Ascending aorta (tissue), 2 donors: ENCODE measurements around the gene SIGMAR1. TPM values are rescaled to one million over a fixed set of nuclear protein-coding genes. Genes with fewer than 3 reads are reported as not detected.
"Not testable (repeated sequence)": the region's sequence is repeated elsewhere in the genome, so short reads cannot be mapped to it uniquely, and the experiment has no call there.

Source experiments
- DNase-seq, 2 donors: peaks; one replicate each; pipeline ENCODE4 v3.0.0-alpha.2; 2019; ENCODE audit warnings: low spot score in 2 of 2
- H3K27ac ChIP-seq, 2 donors: fragments of 200-600 bp; sonication (generic); one replicate each; pipeline ENCODE4 v1.5.1; 2016 to 2017; ENCODE audit warnings: mild to moderate bottlenecking in 1 of 2
- H3K27me3 ChIP-seq: fragments of 200-600 bp; sonication (generic); one replicate; pipeline ENCODE4 v1.5.1; 2017
- H3K36me3 ChIP-seq, 2 donors: fragments of 200-600 bp; sonication (generic); one replicate each; pipeline ENCODE4 v1.5.1; 2016
- H3K4me1 ChIP-seq, 2 donors: fragments of 200-600 bp; sonication (generic); one replicate each; pipeline ENCODE4 v1.5.1; 2016 to 2017; ENCODE audit warnings: mild to moderate bottlenecking in 1 of 2
- H3K4me3 ChIP-seq, 2 donors: fragments of 200-600 bp; sonication (generic); one replicate each; pipeline ENCODE4 v1.5.1; 2016 to 2017; ENCODE audit warnings: mild to moderate bottlenecking in 1 of 2
- H3K9me3 ChIP-seq, 2 donors: fragments of 200-600 bp; sonication (generic); one replicate each; pipeline ENCODE4 v1.5.1; 2016
- CTCF ChIP-seq, 3 experiments: fragments of 200-600 bp in 2 of 3; fragments of 450-650 bp in 1 of 3; sonication (generic) in 2 of 3; IDR thresholded peaks; one replicate each; pipeline ENCODE4 v1.5.1; 2016 to 2019; ENCODE audit warnings: antibody characterized with exemption in 3 of 3, mild to moderate bottlenecking in 1 of 3, moderate library complexity in 1 of 3
- intact Hi-C: fragments of 100-400 bp; cut with DNase I; formaldehyde crosslinking; loops from one replicate; pipeline ENCODE4 v1.15.1; 2023
- total RNA-seq: library from RNA; depleted of rRNA; stranded (reverse); fragments of >200 nt; gene quantifications from one replicate; pipeline ENCODE4 v1.1.0, GENCODE V29; 2016

SIGMAR1 gene
- total RNA-seq, 1 donor from 2014 or later = 61.3 TPM

DNA sequence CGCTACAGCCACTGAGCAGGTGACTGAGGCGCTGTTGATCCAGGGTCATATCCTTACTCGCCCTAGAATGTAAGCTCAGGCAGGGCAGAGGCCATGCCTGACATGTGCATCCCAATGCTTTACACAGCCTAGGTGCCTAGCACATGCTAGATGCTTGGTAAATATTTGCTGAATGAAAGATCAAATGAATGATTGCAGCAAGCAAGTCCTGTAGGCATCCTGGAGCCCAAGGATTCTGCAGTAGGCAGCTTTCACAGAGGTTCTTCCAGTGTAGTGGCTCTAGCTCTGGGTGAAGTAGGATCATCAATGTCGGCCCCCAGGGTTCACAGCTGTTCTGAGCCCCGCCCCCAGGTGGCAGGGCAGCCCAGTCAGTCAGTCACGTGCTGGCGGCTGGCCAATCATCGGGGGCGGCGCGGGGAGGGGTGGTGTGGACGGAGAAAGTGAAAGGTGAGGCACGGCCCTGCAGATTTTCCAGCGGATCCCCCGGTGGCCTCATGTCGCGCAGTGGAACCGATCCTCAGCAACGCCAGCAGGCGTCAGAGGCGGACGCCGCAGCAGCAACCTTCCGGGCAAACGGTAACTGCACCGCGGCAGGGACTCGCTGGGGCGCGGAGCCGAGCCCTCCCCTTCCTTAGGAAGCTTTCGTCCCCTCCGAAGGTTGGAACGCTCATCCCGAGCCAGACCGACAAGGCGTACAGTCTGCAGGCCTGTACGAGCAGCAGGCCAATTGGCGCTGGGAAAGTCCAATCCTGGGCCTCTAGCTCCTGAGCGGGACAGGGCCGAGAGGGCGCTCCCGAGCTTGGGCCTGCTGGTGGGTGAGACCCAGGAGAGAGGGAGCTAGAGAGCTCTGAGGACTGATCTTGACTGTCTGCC is 8.9 kb upstream of the SIGMAR1 start, which contains the start of gene GALT:
TSS of gene GALT (plus strand) at position 465 of the 873 bp plus-strand sequence. CDS start at position 495, 30 bp downstream.
- Histone ChIP-seq H3K27ac (peak within 1 kb of the TSS; percentile 80 to 83), H3K4me3 (peak within 1 kb of the TSS; percentile 69 to 80), H3K9me3 (no peaks in the 10 kb centered on the region), H3K27me3 (no peaks in the 10 kb centered on the region), H3K36me3 (peaks cover 17 to 21% of the 10 kb centered on the region in 2 donors), H3K4me1 (peaks cover 17 to 26% of the 10 kb centered on the region in 2 donors)
- peak; percentile 26 to 51 (median 35) for TF ChIP-seq CTCF (IDR thresholded peaks at IDR 0.05)
- intact Hi-C loops = loop anchor here (1.0 to 5.0 kb wide), 4 partner anchors 9 to 516 kb away; partner anchors contain the start of genes DCTN3, SIGMAR1 and UNC13B
- peak; percentile 90 to 97 for DNase-seq

DNA sequence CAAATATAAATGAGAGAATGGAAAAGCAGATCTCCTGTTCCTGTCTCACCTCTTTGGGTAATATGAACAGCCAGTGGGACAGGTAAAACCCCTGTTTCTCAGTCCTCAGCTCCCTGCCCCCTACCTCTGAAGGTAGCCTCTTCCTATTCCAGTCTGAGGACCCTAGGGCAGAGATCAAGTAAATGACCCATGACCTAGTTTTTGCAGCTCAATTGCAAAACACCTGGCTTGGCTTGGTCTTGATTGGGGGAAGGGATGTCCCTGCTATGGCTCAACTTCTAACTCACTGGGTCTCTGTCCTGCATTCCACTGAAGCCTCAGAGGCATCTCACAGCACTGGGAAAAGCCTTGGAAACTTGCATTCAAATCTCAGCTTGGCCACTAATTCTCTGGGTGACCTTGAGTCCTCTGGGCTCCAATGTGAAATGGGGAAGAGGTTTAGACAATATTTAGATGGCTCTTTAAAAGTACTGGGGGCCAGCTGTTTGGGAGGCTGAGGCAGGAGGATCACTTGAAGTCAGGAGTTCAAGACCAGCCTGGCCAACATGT is 7.3 kb upstream of the SIGMAR1 start:
- intact Hi-C loops = loop anchor here (5.0 kb wide), 1 partner anchor 517 kb away; the partner anchor contains the start of gene UNC13B
- Histone ChIP-seq H3K27me3 (no peaks in the 10 kb centered on the region), H3K27ac (no peak overlapping the region), H3K36me3 (peaks cover 17 to 18% of the 10 kb centered on the region in 2 donors), H3K9me3 (no peaks in the 10 kb centered on the region), H3K4me3 (no peak overlapping the region), H3K4me1 (peaks cover 17 to 21% of the 10 kb centered on the region in 2 donors)
- no peak for TF ChIP-seq CTCF (IDR thresholded peaks at IDR 0.05)
- no peak for DNase-seq

GRCh38 chr9:34642679-34643078 is 5.1 kb upstream of the SIGMAR1 start:
- H3K27me3 ChIP-seq = no peaks in the 10 kb centered on the region
- H3K36me3 ChIP-seq = no peaks in the 10 kb centered on the region
- H3K4me3 ChIP-seq = no peak overlapping the region
- no peaks in the 10 kb centered on the region for H3K9me3 ChIP-seq
- no peak for DNase-seq
- no peak overlapping the region for H3K27ac ChIP-seq
- intact Hi-C loops = no loop called here
- no peak for TF ChIP-seq CTCF (IDR thresholded peaks at IDR 0.05)
- H3K4me1 ChIP-seq = peaks cover 11 to 12% of the 10 kb centered on the region in 2 donors

- H3K27ac ChIP-seq, H3K9me3 ChIP-seq, intact Hi-C loops, DNase-seq, H3K4me3 ChIP-seq, H3K36me3 ChIP-seq, H3K27me3 ChIP-seq: not testable (repeated sequence)
- H3K4me1 ChIP-seq = peaks cover 0 to 13% of the 10 kb centered on the region in 2 donors
Measured at GRCh38 chr9:34639322-34639721, 1.7 kb upstream of the SIGMAR1 start.

DNA sequence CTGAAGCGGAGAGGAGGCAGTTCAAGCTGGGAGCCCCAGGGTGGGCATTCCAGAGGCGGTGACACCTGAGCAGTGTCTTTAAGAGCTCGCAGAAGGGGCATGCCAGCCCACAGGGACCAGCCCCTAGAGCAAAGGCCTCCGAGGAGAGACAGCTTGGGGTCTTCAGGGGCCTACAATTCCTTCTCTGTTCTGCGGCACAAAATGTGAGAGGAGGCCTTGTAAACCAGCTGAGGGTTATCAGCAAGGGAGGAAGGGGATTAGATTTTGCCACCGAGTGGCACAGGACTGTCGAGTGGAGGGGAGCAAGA is 505 bp upstream of the SIGMAR1 start:
- TF ChIP-seq CTCF (IDR thresholded peaks at IDR 0.05) = no peak
- H3K36me3 ChIP-seq = no peaks in the 10 kb centered on the region
- H3K4me3 ChIP-seq = peak overlapping the region; percentile 61 to 83
- no peaks in the 10 kb centered on the region for H3K27me3 ChIP-seq
- H3K9me3 ChIP-seq = no peaks in the 10 kb centered on the region
- peak overlapping the region; percentile 76 to 79 for H3K27ac ChIP-seq
- intact Hi-C loops = no loop called here
- peaks cover 0 to 13% of the 10 kb centered on the region in 2 donors for H3K4me1 ChIP-seq
- no peak for DNase-seq
